Epithelial cell of proximal tubule (primary cell): ENCODE results near the gene FAM83C. TPM values are rescaled to one million over a fixed set of nuclear protein-coding genes. Genes with fewer than 3 reads are reported as not detected.

ENCODE experiments used
- DNase-seq: peaks from one replicate; pipeline ENCODE4 v3.0.0-alpha.2; 2011; ENCODE audit warnings: low read depth
- H3K4me3 ChIP-seq: 2 replicates; pipeline ENCODE4 v1.5.1; 2011; ENCODE audit warnings: low read depth, mild to moderate bottlenecking, low read length
- CTCF ChIP-seq: conservative IDR thresholded peaks from 2 replicates; pipeline ENCODE4 v1.5.1; 2012; ENCODE audit warnings: low read depth, mild to moderate bottlenecking, low read length
- total RNA-seq: library from RNA; depleted of rRNA; stranded (reverse); fragments of >200 nt; gene quantifications from 2 replicates; pipeline ENCODE4 v1.2.3, GENCODE V29; 2015

Gene FAM83C
- total RNA-seq, 1 donor from 2014 or later: not detected

GRCh38 chr20:35271073-35271882 lies 20.9 kb downstream of the FAM83C start:
- H3K4me3 ChIP-seq: no peak overlapping the region
- no peak for TF ChIP-seq CTCF
- no peak for DNase-seq

GRCh38 chr20:35270021-35270902 lies 22.0 kb downstream of the FAM83C start:
- no peak for TF ChIP-seq CTCF
- DNase-seq: no peak
- H3K4me3 ChIP-seq: no peak overlapping the region

- no peak overlapping the region for H3K4me3 ChIP-seq
- TF ChIP-seq CTCF: peak; percentile 89
- no peak for DNase-seq
Measured at GRCh38 chr20:35269055-35269781, 23.0 kb downstream of the FAM83C start.

- no peak for TF ChIP-seq CTCF
- no peak for DNase-seq
- no peak overlapping the region for H3K4me3 ChIP-seq
Measured at GRCh38 chr20:35267092-35267491, 25.1 kb downstream of the FAM83C start.

- DNase-seq: no peak
- TF ChIP-seq CTCF: peak; percentile 78
- H3K4me3 ChIP-seq: no peak overlapping the region
Measured at GRCh38 chr20:35264755-35265154, 27.5 kb downstream of the FAM83C start.

- DNase-seq: no peak
- TF ChIP-seq CTCF: no peak
- peak overlapping the region; percentile 53 for H3K4me3 ChIP-seq
Measured at GRCh38 chr20:35263532-35264341, 28.5 kb downstream of the FAM83C start.
